HG03558 (cell line): ENCODE measurements around the gene KLHL3.
A peak's percentile ranks its signal among the peaks of the same experiment; 100 is the strongest.
"Not testable (repeated sequence)": the region's sequence is repeated elsewhere in the genome, so short reads cannot be mapped to it uniquely, and the experiment has no call there.

Experiments
- ATAC-seq: cut with Tn5 transposase; IDR thresholded peaks from one replicate; pipeline ENCODE4 v1.9.1; 2021; ENCODE audit warnings: moderate number of reproducible peaks; ENCODE audit not compliant: unreplicated experiment; ENCODE audit errors: extremely low read depth

The KLHL3 gene, protein sequence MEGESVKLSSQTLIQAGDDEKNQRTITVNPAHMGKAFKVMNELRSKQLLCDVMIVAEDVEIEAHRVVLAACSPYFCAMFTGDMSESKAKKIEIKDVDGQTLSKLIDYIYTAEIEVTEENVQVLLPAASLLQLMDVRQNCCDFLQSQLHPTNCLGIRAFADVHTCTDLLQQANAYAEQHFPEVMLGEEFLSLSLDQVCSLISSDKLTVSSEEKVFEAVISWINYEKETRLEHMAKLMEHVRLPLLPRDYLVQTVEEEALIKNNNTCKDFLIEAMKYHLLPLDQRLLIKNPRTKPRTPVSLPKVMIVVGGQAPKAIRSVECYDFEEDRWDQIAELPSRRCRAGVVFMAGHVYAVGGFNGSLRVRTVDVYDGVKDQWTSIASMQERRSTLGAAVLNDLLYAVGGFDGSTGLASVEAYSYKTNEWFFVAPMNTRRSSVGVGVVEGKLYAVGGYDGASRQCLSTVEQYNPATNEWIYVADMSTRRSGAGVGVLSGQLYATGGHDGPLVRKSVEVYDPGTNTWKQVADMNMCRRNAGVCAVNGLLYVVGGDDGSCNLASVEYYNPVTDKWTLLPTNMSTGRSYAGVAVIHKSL

DNA sequence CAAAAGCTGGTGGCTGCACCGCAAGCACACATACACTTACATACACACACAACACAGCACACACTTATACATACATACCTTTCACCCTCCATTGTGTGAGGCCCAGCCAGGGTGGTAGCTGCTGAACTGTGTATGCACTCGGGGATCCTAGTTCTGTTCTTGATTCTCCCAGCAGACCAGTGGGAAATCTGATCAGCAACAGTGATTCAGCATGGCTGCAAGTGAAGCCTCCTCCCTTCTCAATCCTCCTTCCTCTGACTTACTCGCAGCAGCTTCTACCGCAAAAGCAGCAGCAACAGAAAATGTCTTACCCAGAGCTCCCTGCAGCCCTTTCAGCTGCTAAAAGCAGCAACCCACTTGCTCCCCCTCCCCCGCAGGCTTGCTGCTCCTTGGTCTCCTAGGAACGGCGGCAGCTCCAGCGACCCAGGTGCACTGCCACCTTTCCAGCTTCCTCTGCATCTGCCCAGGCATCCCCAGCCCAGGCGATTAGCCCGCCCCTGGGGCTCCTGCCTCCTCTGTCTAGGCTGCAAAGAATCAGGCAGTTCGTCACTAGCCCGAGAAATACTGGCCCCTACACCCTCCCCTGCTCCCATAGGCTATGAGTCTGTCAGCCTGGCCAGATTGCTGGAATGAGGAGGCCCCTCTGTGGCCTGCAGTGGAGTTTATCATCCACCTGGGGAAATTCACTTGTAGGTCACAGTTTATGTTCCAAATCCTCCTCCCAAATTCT lies at the start of gene KLHL3:
KLHL3 (minus strand) TSS at position 535 of the 730 bp plus-strand sequence; CDS start at position 92, 443 bp downstream.
- ATAC-seq: peak; percentile 39

DNA sequence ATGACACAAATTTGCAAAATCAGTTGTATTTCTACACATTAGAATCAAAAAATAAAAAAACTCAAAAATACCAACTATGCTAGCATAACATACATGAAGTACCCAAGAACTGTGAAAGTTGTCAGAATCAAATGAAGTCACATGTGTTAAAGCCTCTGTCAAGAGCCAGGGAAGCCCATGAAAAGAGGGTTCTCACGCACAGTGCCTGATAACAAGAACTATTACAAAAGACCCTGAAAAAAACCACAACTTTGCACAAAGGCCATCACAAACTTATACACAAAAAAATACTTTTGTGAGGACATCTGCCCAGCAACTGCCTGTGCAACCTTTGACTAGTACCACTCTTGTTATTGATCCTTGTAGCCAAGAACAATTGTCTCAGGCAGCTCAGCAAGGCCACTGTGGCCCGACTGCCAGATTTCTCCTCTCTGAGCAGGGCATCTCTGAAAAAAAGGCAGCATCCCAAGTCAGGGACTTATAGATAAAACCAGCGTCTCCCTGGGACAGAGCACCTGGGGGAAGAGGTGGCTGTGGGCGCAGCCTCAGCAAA lies 47.2 kb upstream of the KLHL3 start:
- no peak for ATAC-seq

DNA sequence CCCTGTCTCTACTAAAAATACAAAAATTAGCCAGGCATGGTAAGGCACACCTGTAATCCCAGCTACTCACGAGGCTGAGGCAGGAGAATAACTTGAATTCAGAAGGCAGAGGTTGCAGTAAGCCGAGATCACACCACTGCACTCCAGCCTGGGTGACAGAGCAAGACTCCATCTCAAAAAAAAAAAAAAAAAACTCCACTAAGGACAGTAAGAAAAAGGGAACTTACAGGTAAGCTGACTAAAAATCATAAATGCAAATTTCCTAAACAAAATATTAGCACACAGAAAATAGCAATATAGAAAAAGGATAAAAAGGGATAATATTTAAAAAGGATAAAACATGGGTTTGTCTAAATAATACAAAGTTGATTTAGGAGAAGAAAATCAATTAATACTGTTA lies 46.2 kb upstream of the KLHL3 start:
- ATAC-seq: no peak

DNA sequence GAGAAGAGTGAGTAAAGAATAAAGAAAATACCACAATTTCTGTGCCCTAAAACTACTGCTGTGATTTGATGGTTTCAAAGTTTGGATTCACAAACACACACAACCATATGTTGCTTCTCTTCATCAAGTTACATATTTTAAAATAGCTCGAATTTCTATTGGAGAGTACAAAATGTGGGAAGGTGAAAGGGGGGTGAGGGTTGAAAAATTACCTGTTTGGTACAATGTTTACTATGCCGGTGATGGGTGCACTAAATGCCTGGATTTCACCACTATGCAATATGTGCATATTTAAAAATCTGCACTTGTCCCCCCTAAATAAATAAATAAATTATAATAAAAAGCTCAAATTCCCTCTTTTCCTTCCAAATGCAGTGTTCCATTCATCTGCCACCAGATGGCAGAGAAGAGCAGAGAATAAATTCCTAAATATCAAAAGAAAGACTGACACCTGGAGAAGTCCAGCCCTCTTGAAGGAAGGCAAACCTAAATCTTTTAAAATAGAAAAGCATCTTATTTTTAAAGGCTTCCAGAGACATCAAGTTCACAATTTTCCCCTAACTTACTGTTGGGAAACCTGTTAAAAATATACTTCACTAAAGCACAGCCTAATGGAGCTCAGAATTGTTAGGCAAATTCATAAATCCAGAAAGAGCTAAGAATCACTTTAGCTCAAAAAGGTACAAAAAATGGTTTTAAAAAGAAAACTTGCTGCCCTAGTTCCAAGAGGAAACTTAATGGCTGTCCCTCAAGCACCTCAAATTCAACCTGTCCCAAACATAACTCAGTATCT lies 43.1 kb upstream of the KLHL3 start:
- no peak for ATAC-seq

DNA sequence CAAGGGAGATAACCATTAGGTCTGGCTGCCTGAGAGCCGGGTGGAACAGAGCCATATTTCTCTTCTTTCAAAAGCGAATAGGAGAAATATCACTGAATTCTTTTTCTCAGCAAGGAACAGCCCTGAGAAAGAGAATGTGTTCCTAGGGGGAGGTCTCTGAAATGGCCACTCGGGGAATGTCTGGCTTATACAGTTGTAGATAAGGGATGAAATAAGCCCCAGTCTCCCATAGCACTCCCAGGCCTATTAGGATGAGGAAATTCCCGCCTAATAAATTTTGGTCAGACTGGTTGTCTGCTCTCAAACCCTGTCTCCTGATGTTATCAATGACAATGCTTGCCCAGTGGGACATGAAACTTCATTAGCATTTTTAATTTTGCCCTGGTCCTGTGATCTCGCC lies 32.0 kb upstream of the KLHL3 start:
- not testable (repeated sequence) for ATAC-seq

DNA sequence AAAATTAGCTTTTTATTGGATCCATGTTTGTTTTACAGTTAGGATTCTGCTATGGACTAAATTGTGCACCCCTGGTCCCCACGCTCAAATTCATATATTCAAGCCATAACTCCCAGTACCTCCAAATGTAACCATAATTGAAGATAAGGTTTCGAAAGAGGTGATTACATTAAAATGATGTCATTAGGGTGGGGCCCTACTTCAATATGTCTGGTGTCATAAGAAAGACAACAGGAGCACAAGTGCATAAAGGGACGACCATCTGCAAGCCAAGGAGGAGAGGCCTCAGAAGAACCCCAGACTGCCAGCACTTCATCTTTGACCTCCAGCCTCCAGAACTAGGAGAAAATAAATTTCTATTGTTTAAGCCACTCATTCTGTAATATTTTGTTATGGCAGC lies 25.7 kb upstream of the KLHL3 start:
- ATAC-seq: no peak

DNA sequence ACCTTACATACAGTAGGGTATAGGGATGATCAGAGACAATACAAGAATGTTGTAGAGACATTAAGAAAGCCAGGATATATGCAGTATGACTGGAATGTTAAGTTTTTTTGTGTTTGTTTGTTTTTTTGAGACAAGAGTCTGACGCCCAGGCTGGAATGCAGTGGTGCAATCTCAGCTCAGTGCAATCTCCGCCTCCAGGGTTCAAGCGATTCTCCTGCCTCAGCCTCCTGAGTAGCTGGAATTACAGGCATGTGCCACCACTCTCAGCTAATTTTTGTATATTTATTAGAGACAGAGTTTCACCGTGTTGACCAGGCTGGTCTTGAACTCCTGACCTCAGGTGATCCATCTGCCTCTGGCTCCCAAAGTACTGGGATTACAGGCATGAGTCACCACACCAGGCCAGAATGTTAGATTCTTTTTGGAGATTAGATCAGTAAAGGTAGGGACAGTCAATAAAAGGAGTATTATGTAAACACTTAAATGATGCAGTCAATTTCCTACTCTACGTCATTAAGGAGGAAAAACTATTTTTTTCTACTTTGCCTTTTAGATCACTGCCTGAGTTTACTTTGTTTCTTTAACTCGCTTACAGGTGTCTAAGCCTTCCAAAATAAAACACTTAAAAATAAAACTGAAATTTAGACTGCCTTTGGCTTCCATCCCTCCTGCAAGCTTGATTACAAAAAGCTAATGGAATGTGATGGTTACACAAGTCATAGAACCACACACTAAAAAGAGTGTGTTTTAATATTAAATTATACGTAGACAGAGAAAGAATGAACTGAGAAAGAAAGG lies 25.0 kb upstream of the KLHL3 start:
- ATAC-seq: no peak

DNA sequence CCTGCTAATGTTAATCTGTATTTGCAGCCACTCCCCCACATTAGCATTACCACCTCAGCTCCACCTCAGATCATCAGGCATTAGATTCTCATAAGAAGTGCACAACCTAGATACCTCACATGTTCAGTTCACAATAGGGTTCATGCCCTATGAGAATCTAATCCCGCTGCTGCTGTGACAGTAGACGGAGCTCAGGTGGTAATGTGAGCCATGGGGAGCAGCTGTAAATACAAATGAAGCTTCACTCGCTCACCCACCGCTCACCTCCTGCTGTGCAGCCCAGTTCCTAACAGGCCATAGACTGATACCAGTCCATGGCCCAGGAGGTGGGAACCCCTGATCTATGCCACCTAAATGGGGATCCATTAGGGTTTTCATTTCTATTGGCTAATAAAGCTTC lies 24.4 kb upstream of the KLHL3 start:
- no peak for ATAC-seq

DNA sequence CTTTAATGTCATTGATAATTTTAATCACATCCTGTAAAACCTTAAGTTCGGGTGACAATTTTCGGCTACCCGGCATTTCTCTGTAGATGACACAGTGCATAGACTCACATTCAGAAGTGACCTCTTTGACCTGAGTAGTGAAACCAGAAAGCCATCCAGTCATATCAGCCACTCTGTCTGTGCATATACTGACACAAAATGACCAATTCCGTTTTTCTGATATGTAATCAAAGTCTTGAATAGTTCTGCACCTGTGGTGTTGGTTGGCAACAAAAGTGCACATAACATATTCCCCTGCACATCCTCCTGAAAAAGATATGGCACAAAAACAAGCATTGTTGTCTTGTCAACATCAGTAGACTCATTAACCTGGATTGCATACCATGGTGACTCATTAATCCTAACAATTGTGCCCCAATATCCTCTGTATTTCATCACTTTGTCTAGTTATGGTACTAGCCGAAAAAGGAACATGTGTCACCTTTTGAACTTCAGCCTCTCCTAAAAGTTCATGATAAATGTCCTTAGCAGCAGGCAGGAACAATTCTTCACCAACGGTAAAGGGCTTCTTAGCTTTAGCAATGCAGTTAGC lies 22.9 kb upstream of the KLHL3 start:
- peak; percentile 35 for ATAC-seq

DNA sequence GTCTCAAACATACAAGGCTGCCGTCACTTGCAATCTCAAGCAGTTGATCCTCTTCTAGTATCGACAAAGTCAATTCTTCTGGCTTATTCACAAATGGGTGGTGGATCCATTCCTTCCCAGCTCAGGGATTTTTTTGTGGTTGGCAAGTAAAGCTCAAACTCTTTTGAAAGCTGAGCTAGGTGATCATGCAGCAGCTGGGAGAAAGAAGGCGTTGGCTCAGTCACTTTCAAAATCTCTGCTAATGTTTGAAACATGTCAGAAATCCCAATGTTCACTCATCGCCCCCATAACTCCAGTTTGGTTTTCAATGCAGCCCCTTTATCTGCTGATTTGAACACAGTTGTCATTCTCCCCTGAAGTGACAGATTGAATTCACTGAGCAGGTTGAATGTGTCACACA lies 22.2 kb upstream of the KLHL3 start:
- no peak for ATAC-seq

DNA sequence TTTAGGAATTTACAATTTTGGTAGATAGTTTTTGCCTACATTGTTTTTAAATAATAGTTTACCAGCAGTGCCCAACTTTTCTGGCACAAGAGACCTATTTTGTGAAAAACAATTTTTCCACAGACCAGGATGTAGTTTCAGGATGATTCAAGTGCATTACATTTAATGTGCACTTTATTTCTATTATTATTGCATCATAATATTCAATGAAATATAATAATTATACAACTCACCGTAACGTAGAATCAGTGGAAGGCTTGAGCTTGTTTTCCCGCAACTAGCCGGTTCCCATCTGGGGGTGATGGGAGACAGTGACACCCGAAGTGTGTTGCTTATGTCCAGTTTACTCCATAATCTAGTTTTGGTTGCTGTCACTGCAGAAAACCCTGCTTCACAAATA lies 21.7 kb upstream of the KLHL3 start:
- no peak for ATAC-seq

DNA sequence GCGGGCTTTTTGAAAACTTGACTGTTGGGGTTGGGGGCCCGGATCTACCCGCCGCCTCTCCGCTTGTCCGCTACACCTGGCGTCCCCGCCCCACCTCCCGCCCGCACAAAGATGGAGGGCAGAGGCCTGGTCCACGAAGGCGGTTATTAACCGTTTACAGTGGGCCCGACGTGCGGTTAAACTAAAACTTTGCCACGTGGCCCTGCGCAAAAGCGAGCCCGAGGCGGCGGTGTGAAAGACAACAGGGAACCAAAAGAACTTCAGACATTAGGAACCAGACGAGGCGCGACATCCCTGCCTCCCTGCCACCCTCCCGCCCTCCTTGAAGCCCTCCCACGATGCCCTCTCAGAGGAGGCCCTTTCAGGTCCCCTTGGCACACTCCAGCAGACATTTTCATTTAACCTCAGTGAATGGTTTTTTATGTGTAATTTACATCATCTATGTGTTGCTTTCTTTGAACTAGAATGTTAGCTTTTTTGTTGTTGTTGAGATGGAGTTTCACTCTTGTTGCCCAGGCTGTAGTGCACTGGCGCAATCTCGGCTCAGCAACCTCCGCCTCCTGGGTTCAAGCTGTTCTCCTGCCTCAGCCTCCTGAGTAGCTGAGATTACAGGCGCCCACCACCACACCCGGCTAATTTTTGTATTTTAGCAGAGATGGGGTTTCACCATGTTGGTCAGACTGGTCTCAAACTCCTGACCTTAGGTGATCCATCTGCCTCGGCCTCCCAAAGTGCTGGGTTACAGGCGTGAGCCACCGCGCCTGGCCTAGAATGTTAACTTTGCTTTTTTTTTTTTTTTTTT lies 19.3 kb upstream of the KLHL3 start:
- no peak for ATAC-seq

DNA sequence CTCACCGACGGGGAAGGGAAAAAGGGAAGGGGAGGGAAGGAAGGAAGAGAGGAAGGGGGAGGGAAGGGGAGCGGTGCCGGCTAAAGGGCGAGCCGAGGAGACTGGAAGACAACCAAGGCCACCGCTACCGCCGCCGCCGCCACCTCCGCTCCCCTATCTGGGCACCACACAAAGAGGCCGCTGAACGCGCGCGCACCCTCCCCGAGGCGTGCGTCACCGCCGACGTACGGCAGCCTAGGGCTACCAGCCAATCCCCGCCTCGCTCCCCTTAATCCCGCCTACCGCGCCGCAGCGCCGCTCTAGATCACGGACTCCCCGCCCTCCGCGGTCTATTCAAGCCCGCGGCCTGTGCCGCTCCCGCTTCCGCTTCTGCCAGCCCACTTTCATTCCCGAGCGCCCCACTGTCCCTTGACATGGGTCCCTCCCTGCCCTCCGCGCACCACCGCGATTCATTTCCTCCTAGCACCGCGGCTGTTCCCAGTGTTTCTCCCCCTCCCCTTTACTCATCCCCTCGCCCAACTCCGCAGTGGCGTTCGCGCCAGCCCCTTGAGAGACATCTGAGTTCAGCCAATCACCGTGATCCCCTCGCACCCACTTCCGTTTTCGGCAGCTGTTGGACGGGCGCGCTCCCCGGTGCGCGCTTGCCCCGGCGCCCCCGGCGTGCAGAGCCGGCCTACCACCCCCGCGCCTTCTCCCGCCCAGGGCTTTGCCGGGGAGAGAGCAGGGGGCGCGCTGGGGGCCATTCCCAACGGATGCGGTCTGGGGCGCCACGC lies 18.5 kb upstream of the KLHL3 start, which contains the start of gene HNRNPA0:
HNRNPA0 (minus strand) TSS at position 176 of the 773 bp plus-strand sequence. CDS start 297 bp downstream, outside the sequence.
- peak; percentile 48 for ATAC-seq

DNA sequence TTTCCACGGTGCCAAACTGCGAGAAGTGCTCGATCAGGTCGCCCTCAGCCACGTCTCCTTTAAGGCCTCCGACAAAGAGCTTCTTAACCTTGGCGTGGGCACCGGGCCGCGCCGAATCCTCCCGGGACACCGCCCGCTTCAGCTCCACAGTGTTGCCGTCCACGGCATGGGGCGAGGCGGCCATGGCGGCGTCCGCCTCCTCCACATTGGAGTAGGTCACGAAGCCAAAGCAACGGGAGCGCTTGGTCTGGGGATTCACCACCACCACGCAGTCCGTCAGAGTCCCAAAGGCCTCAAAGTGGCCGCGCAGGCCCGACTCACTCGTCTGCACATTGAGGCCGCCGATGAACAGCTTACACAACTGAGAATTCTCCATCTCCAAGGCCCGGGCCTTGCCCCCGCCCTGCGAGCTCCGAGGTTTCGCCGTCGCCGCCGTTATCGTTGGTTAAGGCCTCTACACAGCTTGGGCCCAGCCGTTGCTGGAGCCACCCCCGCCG lies 17.9 kb upstream of the KLHL3 start:
- ATAC-seq: no peak

DNA sequence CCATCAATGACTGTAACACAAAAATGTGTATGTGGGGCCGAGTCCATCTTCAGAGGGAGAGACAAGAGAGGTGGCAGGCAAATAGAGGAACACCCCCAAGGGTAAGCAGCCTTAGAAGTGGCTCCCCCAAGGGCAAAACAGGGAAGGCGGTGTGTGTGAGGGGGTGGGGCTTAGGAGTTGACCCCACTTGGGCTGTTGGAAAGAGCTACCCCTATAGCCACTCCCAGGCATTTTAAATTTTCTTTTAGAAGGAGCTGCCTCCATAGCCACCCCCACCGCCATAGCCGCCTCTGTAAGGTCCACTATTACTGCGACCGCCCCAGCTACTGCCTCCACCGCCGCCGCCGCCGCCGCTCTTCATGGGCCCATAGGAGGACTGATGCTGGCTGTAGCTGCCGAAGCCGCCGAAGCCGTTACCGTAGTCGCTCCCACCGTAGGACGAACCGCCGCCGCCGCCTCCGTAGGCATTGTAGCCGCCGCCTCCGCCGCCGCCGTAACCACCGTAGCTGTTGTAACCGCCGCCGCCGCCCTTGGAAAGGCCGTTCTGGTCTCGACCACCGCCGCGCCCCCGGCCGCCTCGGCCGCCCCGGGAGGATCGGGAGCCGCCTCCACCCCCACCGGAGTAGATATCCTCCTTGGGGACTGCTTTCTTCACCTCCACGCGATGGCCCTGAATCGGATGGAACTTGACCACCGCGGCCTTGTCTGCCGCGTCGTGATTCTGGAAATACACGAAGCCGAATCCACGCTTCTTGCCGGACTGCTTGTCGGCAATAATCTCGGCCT lies 17.2 kb upstream of the KLHL3 start:
- ATAC-seq: no peak

DNA sequence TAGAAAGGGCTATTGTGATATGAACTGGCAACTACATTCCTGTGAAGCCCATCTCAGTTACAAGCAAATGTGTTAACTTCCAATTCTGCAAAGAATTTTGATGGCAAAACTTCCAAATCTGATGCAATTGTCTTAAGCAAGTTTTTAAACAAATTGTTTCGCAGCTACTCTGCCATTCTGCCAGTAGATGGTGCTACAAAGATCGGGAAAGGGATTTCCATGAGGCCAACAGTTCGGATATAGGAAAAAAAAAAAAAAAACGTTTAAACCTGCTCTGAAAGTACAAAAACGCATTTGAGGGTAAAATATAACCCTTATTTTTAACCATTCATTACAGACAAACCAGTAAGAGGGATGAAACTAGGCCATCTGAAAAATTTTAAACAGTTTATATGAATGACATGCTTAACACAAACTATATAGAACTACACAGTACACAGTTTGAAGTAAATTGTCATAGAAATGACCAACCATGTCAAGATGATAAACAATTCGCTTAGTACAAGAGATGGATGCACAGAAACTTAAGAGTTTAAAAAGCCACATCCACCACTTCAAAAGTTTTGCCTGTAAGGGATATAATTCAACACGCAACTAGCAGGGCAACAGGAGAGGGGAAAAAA lies 16.1 kb upstream of the KLHL3 start:
- ATAC-seq: no peak
